ENCODE data around the gene CRYBA4. TPM values are rescaled to one million over a fixed set of nuclear protein-coding genes. Genes with fewer than 3 reads are reported as not detected.

The CRYBA4 gene
- total and polyA plus RNA-seq, 4 donors = not detected

DNA sequence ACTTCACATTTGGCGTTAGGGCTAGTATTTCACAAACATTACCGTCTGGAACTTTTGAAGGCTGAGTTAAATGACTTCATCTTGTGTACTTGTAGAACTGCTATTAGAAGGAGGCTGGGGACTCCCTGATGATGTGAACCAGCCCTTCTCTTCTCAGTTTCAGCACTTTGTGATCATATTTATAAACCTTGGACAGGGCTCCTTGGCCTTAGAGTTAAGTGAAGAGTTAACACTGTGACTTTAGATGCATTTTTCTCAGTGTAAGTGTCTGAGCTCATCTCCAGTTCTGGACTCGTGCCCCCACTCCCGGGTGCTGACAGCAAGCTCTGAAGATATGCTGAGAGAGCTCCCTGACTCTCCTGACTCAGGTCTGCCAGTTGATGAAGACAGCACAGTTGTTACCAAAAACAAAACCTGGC, 44.1 kb downstream of the CRYBA4 start:
- H3K27ac ChIP-seq (ENCODE audit: low read depth in 1 of 2, low read length in 2 of 2) = no peak overlapping the region
- H3K27me3 ChIP-seq (ENCODE audit: control insufficient read depth in 4 of 4, insufficient read depth in 4 of 4, low read length in 3 of 4) = peaks cover 0 to 4% (median under 1%) of the 10 kb centered on the region in 4 donors
- TF ChIP-seq FOXA1 (IDR thresholded peaks at IDR 0.05) (no peak), HNF4A (conservative IDR thresholded peaks at IDR 0.05) (no peak), GABPA (IDR thresholded peaks at IDR 0.05 in 1 of 2, conservative IDR thresholded peaks at IDR 0.05 in 1 of 2) (no peak), EGR1 (IDR thresholded peaks at IDR 0.05; ENCODE audit: low read depth in 2 of 2) (no peak), FOXA2 (IDR thresholded peaks at IDR 0.05) (no peak), RAD21 (IDR thresholded peaks at IDR 0.05) (no peak), TAF1 (conservative IDR thresholded peaks at IDR 0.05) (no peak), JUND (IDR thresholded peaks at IDR 0.05) (no peak), YY1 (IDR thresholded peaks at IDR 0.05) (no peak), RXRA (IDR thresholded peaks at IDR 0.05) (no peak), HNF4G (IDR thresholded peaks at IDR 0.05) (no peak), SP1 (IDR thresholded peaks at IDR 0.05) (no peak), NR2F2 (IDR thresholded peaks at IDR 0.05) (no peak)
- TF ChIP-seq, protein P1, sequence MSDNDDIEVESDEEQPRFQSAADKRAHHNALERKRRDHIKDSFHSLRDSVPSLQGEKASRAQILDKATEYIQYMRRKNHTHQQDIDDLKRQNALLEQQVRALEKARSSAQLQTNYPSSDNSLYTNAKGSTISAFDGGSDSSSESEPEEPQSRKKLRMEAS (IDR thresholded peaks at IDR 0.05) = no peak
- TF ChIP-seq, protein P2, sequence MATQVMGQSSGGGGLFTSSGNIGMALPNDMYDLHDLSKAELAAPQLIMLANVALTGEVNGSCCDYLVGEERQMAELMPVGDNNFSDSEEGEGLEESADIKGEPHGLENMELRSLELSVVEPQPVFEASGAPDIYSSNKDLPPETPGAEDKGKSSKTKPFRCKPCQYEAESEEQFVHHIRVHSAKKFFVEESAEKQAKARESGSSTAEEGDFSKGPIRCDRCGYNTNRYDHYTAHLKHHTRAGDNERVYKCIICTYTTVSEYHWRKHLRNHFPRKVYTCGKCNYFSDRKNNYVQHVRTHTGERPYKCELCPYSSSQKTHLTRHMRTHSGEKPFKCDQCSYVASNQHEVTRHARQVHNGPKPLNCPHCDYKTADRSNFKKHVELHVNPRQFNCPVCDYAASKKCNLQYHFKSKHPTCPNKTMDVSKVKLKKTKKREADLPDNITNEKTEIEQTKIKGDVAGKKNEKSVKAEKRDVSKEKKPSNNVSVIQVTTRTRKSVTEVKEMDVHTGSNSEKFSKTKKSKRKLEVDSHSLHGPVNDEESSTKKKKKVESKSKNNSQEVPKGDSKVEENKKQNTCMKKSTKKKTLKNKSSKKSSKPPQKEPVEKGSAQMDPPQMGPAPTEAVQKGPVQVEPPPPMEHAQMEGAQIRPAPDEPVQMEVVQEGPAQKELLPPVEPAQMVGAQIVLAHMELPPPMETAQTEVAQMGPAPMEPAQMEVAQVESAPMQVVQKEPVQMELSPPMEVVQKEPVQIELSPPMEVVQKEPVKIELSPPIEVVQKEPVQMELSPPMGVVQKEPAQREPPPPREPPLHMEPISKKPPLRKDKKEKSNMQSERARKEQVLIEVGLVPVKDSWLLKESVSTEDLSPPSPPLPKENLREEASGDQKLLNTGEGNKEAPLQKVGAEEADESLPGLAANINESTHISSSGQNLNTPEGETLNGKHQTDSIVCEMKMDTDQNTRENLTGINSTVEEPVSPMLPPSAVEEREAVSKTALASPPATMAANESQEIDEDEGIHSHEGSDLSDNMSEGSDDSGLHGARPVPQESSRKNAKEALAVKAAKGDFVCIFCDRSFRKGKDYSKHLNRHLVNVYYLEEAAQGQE (IDR thresholded peaks at IDR 0.05) = no peak
- TF ChIP-seq, protein P3, sequence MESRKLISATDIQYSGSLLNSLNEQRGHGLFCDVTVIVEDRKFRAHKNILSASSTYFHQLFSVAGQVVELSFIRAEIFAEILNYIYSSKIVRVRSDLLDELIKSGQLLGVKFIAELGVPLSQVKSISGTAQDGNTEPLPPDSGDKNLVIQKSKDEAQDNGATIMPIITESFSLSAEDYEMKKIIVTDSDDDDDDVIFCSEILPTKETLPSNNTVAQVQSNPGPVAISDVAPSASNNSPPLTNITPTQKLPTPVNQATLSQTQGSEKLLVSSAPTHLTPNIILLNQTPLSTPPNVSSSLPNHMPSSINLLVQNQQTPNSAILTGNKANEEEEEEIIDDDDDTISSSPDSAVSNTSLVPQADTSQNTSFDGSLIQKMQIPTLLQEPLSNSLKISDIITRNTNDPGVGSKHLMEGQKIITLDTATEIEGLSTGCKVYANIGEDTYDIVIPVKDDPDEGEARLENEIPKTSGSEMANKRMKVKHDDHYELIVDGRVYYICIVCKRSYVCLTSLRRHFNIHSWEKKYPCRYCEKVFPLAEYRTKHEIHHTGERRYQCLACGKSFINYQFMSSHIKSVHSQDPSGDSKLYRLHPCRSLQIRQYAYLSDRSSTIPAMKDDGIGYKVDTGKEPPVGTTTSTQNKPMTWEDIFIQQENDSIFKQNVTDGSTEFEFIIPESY (IDR thresholded peaks at IDR 0.05) = no peak
- TF ChIP-seq, protein P4, sequence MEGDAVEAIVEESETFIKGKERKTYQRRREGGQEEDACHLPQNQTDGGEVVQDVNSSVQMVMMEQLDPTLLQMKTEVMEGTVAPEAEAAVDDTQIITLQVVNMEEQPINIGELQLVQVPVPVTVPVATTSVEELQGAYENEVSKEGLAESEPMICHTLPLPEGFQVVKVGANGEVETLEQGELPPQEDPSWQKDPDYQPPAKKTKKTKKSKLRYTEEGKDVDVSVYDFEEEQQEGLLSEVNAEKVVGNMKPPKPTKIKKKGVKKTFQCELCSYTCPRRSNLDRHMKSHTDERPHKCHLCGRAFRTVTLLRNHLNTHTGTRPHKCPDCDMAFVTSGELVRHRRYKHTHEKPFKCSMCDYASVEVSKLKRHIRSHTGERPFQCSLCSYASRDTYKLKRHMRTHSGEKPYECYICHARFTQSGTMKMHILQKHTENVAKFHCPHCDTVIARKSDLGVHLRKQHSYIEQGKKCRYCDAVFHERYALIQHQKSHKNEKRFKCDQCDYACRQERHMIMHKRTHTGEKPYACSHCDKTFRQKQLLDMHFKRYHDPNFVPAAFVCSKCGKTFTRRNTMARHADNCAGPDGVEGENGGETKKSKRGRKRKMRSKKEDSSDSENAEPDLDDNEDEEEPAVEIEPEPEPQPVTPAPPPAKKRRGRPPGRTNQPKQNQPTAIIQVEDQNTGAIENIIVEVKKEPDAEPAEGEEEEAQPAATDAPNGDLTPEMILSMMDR (IDR thresholded peaks at IDR 0.05; ENCODE audit: low read depth, low read length, missing input control) = no peak
- TF ChIP-seq, protein P5, sequence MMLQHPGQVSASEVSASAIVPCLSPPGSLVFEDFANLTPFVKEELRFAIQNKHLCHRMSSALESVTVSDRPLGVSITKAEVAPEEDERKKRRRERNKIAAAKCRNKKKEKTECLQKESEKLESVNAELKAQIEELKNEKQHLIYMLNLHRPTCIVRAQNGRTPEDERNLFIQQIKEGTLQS (IDR thresholded peaks at IDR 0.05) = no peak
- H3K9me3 ChIP-seq (ENCODE audit: control insufficient read depth in 4 of 4, low read length in 3 of 4) = no peaks in the 10 kb centered on the region
- no peak overlapping the region for H3K9ac ChIP-seq (ENCODE audit: low read depth in 1 of 2, low read length in 2 of 2)
- no peak overlapping the region for H3K4me3 ChIP-seq (ENCODE audit: low read depth in 1 of 3, low read length in 3 of 3)
- no peaks in the 10 kb centered on the region for H3K4me1 ChIP-seq (ENCODE audit: control insufficient read depth in 4 of 4, insufficient read depth in 4 of 4, low read length in 3 of 4)
- no peak for DNase-seq (ENCODE audit: low spot score)
- WGBS = 33% methylated on average over 4 of the region's 4 CpGs
- no peaks in the 10 kb centered on the region for H3K36me3 ChIP-seq (ENCODE audit: control insufficient read depth in 4 of 4, insufficient read depth in 3 of 4, low read depth in 1 of 4, low read length in 3 of 4)

Measured in liver (tissue), 9 donors.